ENCODE data around the gene GRAP. TPM values are rescaled to one million over a fixed set of nuclear protein-coding genes. Genes with fewer than 3 reads are reported as not detected.

Gene GRAP
- total RNA-seq, 2 donors from 2014 or later, result 1.6 to 3.2 TPM

- Histone ChIP-seq H3K36me3 (peaks cover 19% of the 10 kb centered on the region), H3K27me3 (replicated peaks; ENCODE audit: insufficient read depth) (no peaks in the 10 kb centered on the region), H3K27ac (no peak overlapping the region), H3K4me3 (no peak overlapping the region), H3K4me1 (ENCODE audit: control insufficient read depth in 1 of 2, low read depth in 2 of 2) (no peaks in the 10 kb centered on the region), H3K9me3 (no peaks in the 10 kb centered on the region)
- ATAC-seq (ENCODE audit: insufficient number of reproducible peaks, low FRiP score, low read depth) (no peak), DNase-seq (ENCODE audit: low spot score) (no peak)
- TF ChIP-seq CTCF (IDR thresholded peaks at IDR 0.05), result no peak
Observed at GRCh38 chr17:18984273-18985114, 62.3 kb downstream of the GRAP start.

DNA sequence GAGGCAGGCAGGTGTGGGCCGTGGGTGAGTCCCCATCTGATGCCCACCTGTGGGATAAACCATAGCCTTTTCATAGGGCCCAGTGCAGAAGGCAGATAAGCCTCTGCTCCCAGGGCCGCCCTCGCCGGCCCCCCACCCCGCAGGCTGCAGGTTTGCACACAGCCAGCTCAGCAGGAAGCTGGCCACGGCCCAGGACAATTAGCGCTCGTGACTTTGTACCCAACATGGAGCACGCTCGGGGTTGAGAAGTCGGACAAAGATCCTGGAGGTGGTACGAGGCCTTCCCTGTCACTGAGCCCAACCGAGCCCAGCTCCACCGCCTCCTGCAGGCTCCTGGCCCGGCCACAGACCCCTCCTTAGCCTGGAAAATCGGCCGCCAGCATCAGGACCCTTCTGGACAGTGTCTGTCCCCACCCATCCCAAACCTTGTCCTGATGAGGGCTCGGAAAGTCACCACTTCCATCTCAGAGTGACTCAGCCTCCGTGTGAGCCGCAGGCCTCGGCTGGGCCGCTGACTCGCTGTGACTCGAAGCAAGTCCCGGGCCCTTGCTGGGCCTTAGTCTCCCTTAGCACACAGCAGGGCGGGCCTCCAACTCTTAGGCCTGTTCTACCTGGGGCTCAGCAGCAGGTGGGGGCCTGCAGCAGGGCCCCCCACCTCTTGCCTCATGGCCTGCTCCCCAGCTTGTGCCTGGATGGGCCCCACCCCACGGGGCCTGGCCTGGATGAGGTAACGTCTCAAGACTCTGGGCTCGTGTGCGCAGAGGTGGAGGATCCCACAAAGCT lies 64.9 kb downstream of the GRAP start:
- no peak overlapping the region for H3K4me3 ChIP-seq
- DNase-seq (ENCODE audit: low spot score) (peak; percentile 15), ATAC-seq (ENCODE audit: insufficient number of reproducible peaks, low FRiP score, low read depth) (no peak)
- peaks cover 22% of the 10 kb centered on the region for H3K36me3 ChIP-seq
- H3K27ac ChIP-seq, result no peak overlapping the region
- no peaks in the 10 kb centered on the region for H3K4me1 ChIP-seq (ENCODE audit: control insufficient read depth in 1 of 2, low read depth in 2 of 2)
- TF ChIP-seq CTCF (IDR thresholded peaks at IDR 0.05), result no peak
- H3K9me3 ChIP-seq, result no peaks in the 10 kb centered on the region
- no peaks in the 10 kb centered on the region for H3K27me3 ChIP-seq (replicated peaks; ENCODE audit: insufficient read depth)

DNA sequence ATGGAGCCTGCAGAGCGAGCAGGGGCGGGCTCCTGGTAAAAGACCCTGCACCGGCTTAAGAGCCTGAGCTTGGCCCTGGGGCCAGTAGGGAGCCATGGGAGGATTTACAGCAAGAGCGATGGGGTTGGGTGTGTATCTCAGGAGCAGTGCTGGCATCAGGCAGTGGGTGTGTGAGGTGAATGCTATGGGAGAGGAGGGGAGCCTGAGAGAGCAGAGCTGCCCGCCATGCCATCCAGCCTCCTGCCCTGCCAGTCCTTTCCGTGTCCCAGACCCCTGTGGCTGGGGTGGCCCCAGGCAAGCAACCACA lies 65.5 kb downstream of the GRAP start:
- Histone ChIP-seq H3K27me3 (replicated peaks; ENCODE audit: insufficient read depth) (no peaks in the 10 kb centered on the region), H3K4me3 (no peak overlapping the region), H3K9me3 (no peaks in the 10 kb centered on the region), H3K36me3 (peaks cover 19% of the 10 kb centered on the region), H3K27ac (no peak overlapping the region), H3K4me1 (ENCODE audit: control insufficient read depth in 1 of 2, low read depth in 2 of 2) (no peaks in the 10 kb centered on the region)
- ATAC-seq (ENCODE audit: insufficient number of reproducible peaks, low FRiP score, low read depth), result no peak
- no peak for DNase-seq (ENCODE audit: low spot score)
- TF ChIP-seq CTCF (IDR thresholded peaks at IDR 0.05), result no peak

- DNase-seq (ENCODE audit: low spot score) (no peak), ATAC-seq (ENCODE audit: insufficient number of reproducible peaks, low FRiP score, low read depth) (no peak)
- Histone ChIP-seq H3K27ac (no peak overlapping the region), H3K4me3 (no peak overlapping the region), H3K36me3 (peaks cover 19% of the 10 kb centered on the region), H3K27me3 (replicated peaks; ENCODE audit: insufficient read depth) (no peaks in the 10 kb centered on the region), H3K4me1 (ENCODE audit: control insufficient read depth in 1 of 2, low read depth in 2 of 2) (no peaks in the 10 kb centered on the region), H3K9me3 (no peaks in the 10 kb centered on the region)
- TF ChIP-seq CTCF (IDR thresholded peaks at IDR 0.05), result no peak
Observed at GRCh38 chr17:18980682-18981334, 65.9 kb downstream of the GRAP start.

DNA sequence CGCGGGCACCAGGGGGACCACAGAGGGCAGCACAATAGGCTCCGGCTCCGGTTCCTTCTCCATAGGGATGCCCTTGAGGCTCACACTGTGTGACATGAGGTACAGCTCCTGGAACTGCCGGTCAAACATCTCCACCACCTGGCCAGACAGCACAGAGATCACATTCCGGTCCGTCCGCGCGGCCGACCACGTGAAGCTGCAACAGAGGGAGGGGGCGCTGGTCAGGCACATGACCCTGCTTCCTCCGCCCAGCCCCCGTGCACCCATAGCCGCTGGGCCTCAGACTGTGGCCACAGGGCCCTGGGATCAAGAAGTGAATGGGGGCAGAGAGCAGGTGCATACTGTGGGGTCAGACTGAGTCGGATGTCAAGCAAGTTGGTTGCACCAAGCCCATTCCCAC lies 68.1 kb downstream of the GRAP start:
- Histone ChIP-seq H3K27me3 (replicated peaks; ENCODE audit: insufficient read depth) (no peaks in the 10 kb centered on the region), H3K36me3 (peaks cover 19% of the 10 kb centered on the region), H3K4me1 (ENCODE audit: control insufficient read depth in 1 of 2, low read depth in 2 of 2) (no peaks in the 10 kb centered on the region), H3K4me3 (no peak overlapping the region), H3K27ac (no peak overlapping the region), H3K9me3 (no peaks in the 10 kb centered on the region)
- no peak for TF ChIP-seq CTCF (IDR thresholded peaks at IDR 0.05)
- ATAC-seq (ENCODE audit: insufficient number of reproducible peaks, low FRiP score, low read depth), result no peak
- DNase-seq (ENCODE audit: low spot score), result no peak

Measured in thoracic aorta (tissue), 2 donors.